DMS53 treated with DMSO at 0.1 percent for 48 hours (cell line): ENCODE measurements around the gene PSMC3IP.
"Not testable (repeated sequence)": the region's sequence is repeated elsewhere in the genome, so short reads cannot be mapped to it uniquely, and the experiment has no call there.

ENCODE experiments used
- DNase-seq: peaks from one replicate; lab custom pipeline; 2025; ENCODE audit not compliant: unreplicated experiment; lab: John Stamatoyannopoulos, UW

PSMC3IP gene, protein sequence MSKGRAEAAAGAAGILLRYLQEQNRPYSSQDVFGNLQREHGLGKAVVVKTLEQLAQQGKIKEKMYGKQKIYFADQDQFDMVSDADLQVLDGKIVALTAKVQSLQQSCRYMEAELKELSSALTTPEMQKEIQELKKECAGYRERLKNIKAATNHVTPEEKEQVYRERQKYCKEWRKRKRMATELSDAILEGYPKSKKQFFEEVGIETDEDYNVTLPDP

GRCh38 chr17:42577532-42578281, at the start of gene PSMC3IP:
Gene PSMC3IP, minus strand, starts transcription at chr17:42577729. Its CDS starts 43 bp downstream, at chr17:42577686.
- DNase-seq = peak; percentile 97

- peak; percentile 91 for DNase-seq
Observed at GRCh38 chr17:42623732-42624596, 46.4 kb upstream of the PSMC3IP start.

GRCh38 chr17:42623271-42623670, 45.7 kb upstream of the PSMC3IP start:
- DNase-seq = no peak

DNA sequence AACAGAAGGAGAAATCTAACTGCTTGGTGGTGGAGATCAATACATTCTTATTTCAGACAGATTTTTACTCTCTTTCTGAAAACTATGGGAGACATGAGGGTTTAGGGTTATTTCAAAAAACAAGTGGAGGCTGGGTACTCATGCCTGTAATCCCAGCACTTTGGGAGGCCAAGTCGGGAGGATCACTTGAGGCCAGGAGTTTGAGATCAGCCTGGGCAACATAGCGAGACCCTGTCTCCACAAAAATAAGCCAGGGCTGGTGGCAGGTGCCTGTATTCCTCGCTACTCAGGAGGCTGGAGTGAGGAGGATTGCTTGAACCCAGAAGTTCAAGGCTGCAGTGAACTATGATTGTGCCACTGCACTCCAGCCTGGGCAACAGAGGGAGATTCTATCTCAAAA, 44.5 kb upstream of the PSMC3IP start:
- DNase-seq = not testable (repeated sequence)

DNA sequence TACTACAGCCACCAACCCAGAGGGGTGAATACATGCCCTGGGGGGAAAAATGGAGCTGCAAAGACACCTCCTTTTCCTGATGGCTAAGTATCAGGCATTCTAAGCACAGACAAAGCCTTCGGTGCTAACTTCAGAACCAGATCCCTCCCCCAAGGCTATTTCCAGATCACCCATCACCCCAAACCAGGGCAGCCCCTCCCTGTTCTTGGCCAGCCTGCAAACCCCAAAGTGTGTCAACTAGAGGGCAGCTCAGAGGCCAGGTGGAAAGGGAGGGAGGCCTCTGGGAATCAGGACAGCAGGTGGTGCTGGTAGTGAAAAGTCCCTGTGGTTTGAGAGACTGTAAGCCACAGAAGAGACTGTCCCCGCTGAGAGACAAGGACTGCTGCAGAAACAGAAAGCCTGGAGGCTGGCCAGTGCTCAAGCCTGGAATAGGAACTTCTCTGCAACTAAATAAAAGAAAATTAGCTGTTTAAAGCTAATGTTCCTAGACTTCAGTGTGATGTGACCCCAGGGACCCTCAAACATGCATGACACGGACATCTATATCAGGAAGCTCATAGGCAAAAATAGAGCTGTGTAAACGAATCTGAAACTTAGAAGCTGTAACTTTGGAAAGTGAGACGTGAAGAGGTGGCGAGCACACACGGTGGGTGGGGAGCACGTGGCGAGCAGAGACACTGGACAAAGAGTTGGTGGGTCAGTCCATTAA, 41.1 kb upstream of the PSMC3IP start:
- peak; percentile 71 for DNase-seq

DNA sequence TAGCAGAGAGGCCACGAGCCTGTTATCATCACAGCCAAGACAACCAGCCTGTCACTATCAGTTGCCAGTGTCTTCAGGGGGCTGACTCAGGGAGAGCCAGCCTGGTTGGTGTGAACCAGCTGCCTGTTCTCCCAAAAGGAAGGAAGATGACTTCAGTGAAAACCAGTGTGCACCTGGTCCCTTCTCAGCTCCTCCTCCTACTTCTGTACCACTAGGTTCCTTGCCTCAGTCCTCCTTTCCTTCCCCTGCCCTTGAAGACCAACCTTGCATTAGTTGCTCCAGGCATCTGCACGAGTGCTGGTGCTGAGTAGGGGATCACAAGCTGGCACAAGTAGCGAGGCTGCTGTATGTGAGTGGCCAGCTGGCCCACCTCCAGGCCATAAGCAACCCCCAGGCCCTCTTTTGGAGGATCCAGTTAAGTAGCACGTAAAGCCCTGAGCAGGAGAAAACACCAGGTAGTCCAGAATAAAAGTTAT, 40.5 kb upstream of the PSMC3IP start:
- DNase-seq = no peak

DNA sequence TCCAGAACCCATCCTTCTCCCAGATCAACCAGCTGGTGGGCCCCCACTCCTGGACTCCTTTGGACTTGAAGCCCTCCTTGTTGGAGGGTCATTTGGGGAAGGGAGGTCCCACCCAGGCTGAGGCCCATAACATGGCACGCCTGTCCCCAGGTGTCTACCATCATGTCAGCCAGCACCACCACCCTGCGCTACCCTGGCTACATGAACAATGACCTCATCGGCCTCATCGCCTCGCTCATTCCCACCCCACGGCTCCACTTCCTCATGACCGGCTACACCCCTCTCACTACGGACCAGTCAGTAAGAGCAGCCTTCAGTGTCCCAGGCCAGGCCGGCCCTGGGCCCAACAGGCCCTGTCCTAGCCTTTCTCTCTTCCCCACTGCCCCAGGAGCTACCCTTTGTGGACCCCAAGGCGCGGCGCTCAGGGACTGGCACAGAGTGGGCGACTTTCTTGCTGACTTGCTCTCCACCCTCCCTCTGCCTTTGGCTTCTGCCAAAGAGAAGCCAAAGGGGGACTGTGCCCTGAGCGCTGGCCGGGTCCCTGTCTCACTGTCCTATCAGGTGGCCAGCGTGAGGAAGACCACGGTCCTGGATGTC, 36.3 kb upstream of the PSMC3IP start:
- DNase-seq = no peak

DNA sequence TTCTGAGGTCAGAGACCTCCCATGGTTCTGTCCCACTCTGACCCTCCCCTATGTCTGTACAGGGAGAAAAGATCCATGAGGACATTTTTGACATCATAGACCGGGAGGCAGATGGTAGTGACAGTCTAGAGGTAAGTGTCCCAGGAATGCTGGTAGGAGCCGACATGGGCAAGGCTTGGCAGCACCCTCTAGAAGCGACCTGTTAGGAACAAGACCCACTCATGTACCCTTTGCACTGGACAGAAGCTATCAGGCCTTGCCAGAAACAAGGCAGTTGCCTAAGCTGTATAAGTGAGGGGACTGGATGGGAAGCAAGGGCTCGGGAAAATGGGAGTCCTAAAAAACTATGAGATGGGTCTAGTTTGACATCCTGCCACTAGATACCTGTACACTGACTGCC, 34.5 kb upstream of the PSMC3IP start:
- DNase-seq = no peak

GRCh38 chr17:42609814-42610801, 32.6 kb upstream of the PSMC3IP start:
- peak; percentile 40 for DNase-seq

GRCh38 chr17:42609182-42609813, 31.8 kb upstream of the PSMC3IP start, which contains the start of the genes RETREG3 and TUBG1:
Gene RETREG3, minus strand, starts transcription at chr17:42609374. Its CDS starts 50 bp downstream, at chr17:42609324.
Gene TUBG1, plus strand, starts transcription at chr17:42609683. Its CDS starts 55 bp downstream, at chr17:42609738.
- DNase-seq = peak; percentile 99

- no peak for DNase-seq
Observed at GRCh38 chr17:42608305-42609181, 31.0 kb upstream of the PSMC3IP start.

DNA sequence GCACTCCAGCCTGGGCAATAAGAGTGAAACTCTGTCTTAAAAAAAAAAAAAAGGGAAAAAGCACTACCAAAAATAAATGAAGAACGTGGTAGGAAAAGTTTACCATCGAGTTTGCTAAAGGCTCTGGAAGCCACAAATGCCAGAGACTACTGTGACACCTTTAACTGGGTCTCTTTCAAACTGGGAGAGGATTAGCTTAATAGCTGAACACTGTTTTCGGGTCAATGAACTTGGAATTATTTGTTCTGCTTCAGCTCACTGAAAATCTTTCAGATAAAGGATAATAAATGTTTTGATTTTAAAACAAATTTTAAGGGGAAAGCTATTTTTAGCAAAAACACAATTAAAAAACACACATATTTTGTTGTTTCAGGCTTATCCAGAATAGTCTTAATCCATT, 30.2 kb upstream of the PSMC3IP start:
- DNase-seq = no peak

GRCh38 chr17:42603318-42603717, 25.8 kb upstream of the PSMC3IP start:
- no peak for DNase-seq

DNA sequence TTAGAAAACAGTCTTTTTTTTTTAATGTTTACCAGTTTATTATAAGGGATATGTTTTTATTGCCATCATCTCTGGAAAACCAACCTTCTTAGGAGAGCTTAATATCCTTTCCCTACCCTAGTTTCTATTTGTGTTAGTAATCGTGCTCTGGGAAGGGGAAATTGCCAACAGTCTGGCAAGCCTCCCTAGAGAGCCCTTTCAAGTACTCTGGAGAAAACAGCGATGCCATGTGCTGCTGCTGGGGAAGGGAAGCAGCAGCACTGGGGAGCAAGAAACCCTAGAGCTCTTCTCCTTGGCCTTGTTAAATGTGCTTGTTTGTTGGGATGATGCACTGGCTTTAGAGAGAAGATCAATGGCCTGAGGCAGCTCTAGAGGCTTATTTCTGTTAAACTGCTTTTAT, 21.4 kb upstream of the PSMC3IP start:
- DNase-seq = no peak

DNA sequence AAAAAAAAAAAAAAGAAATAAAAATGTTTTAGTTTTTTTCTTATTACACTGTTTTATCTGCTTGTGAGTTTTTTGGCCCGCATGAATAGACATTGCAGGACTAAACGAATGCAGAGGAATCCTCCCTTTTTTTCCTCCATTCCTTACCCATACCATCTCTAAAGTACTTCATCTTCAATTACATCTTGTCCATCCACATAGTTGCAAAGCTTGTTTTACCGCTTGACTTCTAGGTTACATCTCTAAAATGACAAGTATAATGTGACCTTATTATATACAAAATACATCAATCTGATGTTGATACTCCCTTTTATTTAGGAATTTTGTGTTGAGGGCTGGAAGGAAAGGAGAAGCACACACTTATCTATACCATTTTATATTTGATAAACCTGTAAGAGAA, 18.9 kb upstream of the PSMC3IP start:
- no peak for DNase-seq

GRCh38 chr17:42591411-42591810, 13.9 kb upstream of the PSMC3IP start:
- DNase-seq = no peak

- no peak for DNase-seq
Observed at GRCh38 chr17:42590886-42591285, 13.4 kb upstream of the PSMC3IP start.
